ENCODE data around the gene RASA3. TPM values are rescaled to one million over a fixed set of nuclear protein-coding genes. Genes with fewer than 3 reads are reported as not detected.

RASA3 gene
- total and polyA plus RNA-seq, 2 of the 4 experiments (the other 2 are of a cell fraction) = 21.0 to 31.4 TPM

GRCh38 chr13:114079601-114080536 is 52.6 kb downstream of the RASA3 start:
- TF ChIP-seq POLR2A (IDR thresholded peaks at IDR 0.05; ENCODE audit: low read depth, low read length) = no peak
- no peak for TF ChIP-seq MAFK (IDR thresholded peaks at IDR 0.05; ENCODE audit: low read depth, low read length)
- no peak for TF ChIP-seq CEBPB (IDR thresholded peaks at IDR 0.05; ENCODE audit: low read depth, low read length)
- TF ChIP-seq BHLHE40 (IDR thresholded peaks at IDR 0.05; ENCODE audit: low read depth, low read length) = no peak
- TF ChIP-seq NFE2L2 (IDR thresholded peaks at IDR 0.05; ENCODE audit: low read depth, low read length) = no peak
- no peak for TF ChIP-seq RAD21 (IDR thresholded peaks at IDR 0.05; ENCODE audit: low read length)
- no peak for TF ChIP-seq FOS (IDR thresholded peaks at IDR 0.05; ENCODE audit: low read depth, low read length)
- TF ChIP-seq ELK1 (IDR thresholded peaks at IDR 0.05; ENCODE audit: borderline replicate concordance, low read depth, low read length) = no peak
- no peak for TF ChIP-seq MXI1 (IDR thresholded peaks at IDR 0.05; ENCODE audit: borderline replicate concordance, low read depth, low read length)
- TF ChIP-seq CHD1 (IDR thresholded peaks at IDR 0.05; ENCODE audit: low read depth, low read length) = no peak
- TF ChIP-seq RCOR1 (IDR thresholded peaks at IDR 0.05; ENCODE audit: insufficient replicate concordance, low read length) = no peak
- TF ChIP-seq CTCF (conservative IDR thresholded peaks at IDR 0.05; ENCODE audit: low read depth, low read length) = no peak
- TF ChIP-seq SMC3 (IDR thresholded peaks at IDR 0.05; ENCODE audit: low read depth, low read length) = no peak
- TF ChIP-seq MAZ (IDR thresholded peaks at IDR 0.05; ENCODE audit: borderline replicate concordance, low read depth, low read length) = no peak
- Histone ChIP-seq H3K27me3 (ENCODE audit: control insufficient read depth, insufficient read depth, low read length) (no peaks in the 10 kb centered on the region), H4K8ac (ENCODE audit: low read depth in 2 of 2, low read length in 2 of 2) (no peak overlapping the region), H3K14ac (replicated peaks; ENCODE audit: low read depth, low read length) (no peak overlapping the region), H4K91ac (ENCODE audit: insufficient read depth, low read depth, low read length) (no peak overlapping the region), H4K20me1 (ENCODE audit: insufficient read depth, low read length) (peaks cover 77% of the 10 kb centered on the region), H3K4me1 (ENCODE audit: control insufficient read depth, insufficient read depth, low read length) (peaks cover 12% of the 10 kb centered on the region), H2AK5ac (ENCODE audit: low read depth, low read length) (no peak overlapping the region; the same call in 1 of the 2 replicates), H2BK5ac (ENCODE audit: low read depth, low read length, poor library complexity, severe bottlenecking) (no peak overlapping the region), H2BK20ac (ENCODE audit: low read depth, low read length) (no peak overlapping the region), H3K79me1 (ENCODE audit: low read depth in 1 of 2, low read length in 2 of 2) (peaks cover 7 to 71% of the 10 kb centered on the region in 2 experiments; a peak in 3 of 4 replicates), H3K9me1 (ENCODE audit: insufficient read depth, low read length) (peaks cover 11% of the 10 kb centered on the region), H3K18ac (ENCODE audit: low read depth, low read length) (no peak overlapping the region), H3K27ac (ENCODE audit: insufficient read depth, low read length) (no peak overlapping the region), H3K23ac (ENCODE audit: low read depth, low read length) (no peak overlapping the region), H2BK120ac (ENCODE audit: low read depth, low read length) (no peak overlapping the region), H2AFZ (replicated peaks; ENCODE audit: low read length, poor library complexity) (no peak overlapping the region), H3K56ac (ENCODE audit: extremely low read depth, insufficient read depth, low read length) (no peak overlapping the region), H3K9ac (ENCODE audit: low read depth, low read length) (no peak overlapping the region), H4K5ac (ENCODE audit: low read depth, low read length) (no peak overlapping the region), H3K36me3 (ENCODE audit: control insufficient read depth, insufficient read depth, low read length) (peaks cover 9% of the 10 kb centered on the region; the same call in 1 of the 2 replicates), H3K9me3 (ENCODE audit: control insufficient read depth, insufficient read depth, low read length) (no peaks in the 10 kb centered on the region), H3K4ac (ENCODE audit: low read depth, low read length) (no peak overlapping the region), H2BK15ac (ENCODE audit: low read depth, low read length) (no peak overlapping the region), H2AK9ac (replicated peaks; ENCODE audit: low read depth, low read length, poor library complexity) (peak overlapping the region; percentile 58), H3K4me3 (ENCODE audit: insufficient read depth, low read depth, low read length) (no peak overlapping the region), H3K4me2 (ENCODE audit: low read depth, low read length) (no peak overlapping the region)
- POLR2A ChIA-PET (ENCODE audit: unreplicated experiment) = no interaction called here
- DNase-seq = no peak
- CTCF ChIA-PET = no interaction called here
- dilution Hi-C loops (cut with HindIII; ENCODE audit: low sequenced_read_pairs, unreplicated experiment) (no loop called here), in situ Hi-C loops (cut with MboI; ENCODE audit: low sequenced_read_pairs) (no loop called here), intact Hi-C loops (cut with micrococcal nuclease) (no loop called here)
- no TSS peak for BruUV-seq (replicated peaks)
- 100% methylated on average over 7 of the region's 37 CpGs; no CpG with 5 or more reads in 1 of the 2 experiments for WGBS, 2 experiments (ENCODE audit: extremely low coverage in 2 of 2, insufficient read length in 1 of 2)
- ATAC-seq (ENCODE audit: low read depth) = no peak

Measured in IMR-90 (cell line).